GM21390 (cell line): Measurements from ENCODE around the gene PHIP.

Source experiments
- ATAC-seq: cut with Tn5 transposase; IDR thresholded peaks from one replicate; pipeline ENCODE4 v1.9.1; 2021; ENCODE audit not compliant: unreplicated experiment

PHIP gene

DNA sequence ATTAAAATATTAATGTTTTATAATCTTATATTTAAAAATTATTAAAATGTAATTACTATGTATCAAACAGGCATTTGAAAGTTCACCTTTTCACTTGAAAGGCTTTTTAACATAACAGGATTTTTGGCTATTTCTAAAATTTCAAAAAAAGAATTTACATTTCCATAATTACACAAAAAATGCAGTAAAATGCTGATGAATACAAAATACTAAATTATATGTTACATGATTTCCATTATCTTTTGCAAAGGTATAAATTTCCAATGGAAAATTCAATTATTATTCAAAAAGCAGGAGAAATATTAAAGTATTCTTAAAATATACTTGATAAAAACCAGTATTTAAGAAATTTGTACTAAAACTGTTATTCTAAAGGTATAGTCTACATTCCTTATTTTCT, 66.1 kb downstream of the PHIP start:
- ATAC-seq: no peak

DNA sequence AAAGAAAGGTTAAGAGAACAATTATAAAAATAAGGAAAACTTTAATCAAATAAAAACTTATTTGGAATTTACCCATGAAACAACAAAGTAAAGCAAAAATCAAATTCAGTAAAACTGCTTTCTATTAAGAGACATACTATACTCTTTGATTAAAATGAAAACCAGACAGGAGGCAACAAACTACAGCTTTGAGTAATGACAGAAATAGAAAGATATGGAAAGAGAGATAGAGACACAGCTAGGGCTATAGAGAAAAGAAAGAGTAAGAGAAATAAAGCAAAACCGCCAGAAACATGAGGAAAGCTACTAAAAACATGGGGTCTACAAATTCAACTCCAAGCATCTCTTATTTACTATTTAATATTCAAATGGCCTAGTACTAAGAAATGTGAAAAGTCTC, 67.6 kb downstream of the PHIP start:
- ATAC-seq: no peak

DNA sequence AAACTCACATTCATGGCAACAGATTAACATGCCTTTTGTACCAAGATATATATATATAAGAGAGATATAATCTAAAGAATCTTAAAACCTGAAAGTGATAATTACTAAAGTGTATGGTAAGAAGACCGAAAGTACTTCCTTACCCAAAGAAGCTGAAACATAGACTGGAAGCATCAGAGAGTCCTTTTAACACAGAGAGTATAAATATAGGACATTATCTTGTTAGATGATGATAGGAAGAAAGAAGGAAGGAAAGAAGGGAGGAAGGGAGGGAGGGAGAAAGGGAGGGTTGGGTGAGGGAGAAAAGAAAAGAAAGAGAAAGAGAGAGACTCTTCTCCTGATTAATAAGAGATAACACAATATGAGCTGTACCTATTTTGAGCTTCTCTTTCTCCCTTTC, 68.2 kb downstream of the PHIP start:
- ATAC-seq: no peak

DNA sequence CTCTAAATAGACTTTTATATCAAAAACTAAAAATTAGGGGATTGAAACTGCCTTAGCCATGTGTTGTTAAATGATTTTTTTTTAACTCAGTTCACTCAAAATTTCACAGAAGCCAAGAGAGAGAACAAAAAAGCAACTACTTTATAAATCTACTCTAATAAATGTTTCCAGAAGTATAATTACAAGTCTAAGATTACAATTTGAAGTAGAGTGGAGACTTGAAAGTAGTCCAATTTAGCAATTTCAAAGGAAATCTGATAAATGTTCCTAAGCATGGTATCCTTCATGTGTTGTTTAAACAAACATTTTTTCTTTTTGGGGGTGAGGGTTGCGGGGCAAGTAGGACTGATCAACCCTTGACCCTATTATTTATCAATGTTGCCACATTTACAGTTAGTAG, 72.6 kb downstream of the PHIP start:
- ATAC-seq: no peak

DNA sequence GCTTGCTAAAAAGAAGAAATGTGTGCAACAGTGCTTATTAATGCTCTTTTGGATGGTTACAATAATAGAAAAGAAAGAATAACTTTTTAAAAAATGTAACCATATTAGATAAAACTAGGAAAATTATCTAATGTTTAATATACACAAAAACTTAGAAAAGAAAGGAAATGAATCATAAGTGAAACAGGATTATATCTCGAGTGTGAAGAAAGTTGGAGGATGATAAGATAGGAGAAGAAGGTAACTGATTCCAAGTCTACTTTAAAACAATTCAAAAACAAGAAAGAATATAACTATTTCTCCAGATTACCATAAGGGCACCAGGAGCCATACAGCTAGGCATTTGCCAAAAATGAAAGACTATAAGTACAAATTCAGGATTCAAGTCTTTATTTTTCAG, 73.0 kb downstream of the PHIP start:
- no peak for ATAC-seq

DNA sequence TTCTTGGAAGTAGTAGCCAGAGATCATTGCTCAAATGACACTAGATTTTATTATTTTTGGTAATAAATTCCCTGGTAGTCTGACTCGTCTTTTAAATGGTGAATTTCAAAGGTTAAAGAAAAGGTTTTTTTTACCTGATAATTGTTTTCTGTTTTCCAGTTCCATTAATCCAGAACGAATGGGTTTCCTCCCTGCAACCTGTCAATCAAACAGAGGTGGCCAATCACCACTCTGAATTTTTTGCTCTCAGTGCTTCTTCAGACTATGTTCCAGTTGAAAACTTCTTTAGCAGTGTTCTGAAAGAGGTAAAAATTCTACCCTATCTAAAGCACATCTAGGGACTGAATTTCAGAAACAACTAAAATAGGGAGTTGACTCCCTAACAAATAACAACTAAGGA, 73.8 kb downstream of the PHIP start:
- no peak for ATAC-seq

DNA sequence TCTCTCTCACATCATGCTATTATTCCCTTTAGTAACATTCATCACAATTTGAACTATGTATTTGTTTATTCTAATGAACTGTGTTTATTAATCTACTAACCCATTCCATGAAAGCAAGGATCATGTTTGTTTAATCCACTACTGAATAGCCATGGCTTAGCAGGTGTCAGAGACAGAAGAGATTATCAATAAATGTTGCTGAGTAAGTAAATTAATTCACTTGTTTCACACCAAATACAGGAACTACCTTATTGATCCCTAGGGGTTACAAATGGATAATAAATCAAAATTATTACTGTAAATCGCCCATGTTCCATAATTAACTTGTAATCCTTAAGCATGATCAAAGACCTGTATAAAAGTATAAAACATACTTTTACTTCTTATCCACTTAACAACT, 76.6 kb downstream of the PHIP start:
- no peak for ATAC-seq

DNA sequence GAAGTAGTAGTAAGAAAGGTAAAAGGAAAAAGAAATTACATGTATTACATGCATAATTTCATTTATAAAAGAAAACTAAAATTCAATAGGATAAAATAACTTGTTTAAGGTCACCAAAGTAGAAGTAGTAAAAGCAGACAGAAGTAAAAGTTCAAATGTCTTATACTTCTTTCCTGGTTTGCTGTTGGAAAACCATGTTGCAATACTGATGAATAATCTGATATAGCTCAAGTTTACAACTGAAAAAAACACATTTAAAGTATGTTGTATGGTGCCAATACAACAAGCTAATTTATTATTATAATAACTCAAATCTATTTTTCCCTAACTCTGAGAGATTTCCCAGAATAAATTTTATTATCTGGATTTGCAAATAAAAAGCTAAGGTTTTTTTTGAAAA, 78.3 kb downstream of the PHIP start:
- ATAC-seq: no peak

DNA sequence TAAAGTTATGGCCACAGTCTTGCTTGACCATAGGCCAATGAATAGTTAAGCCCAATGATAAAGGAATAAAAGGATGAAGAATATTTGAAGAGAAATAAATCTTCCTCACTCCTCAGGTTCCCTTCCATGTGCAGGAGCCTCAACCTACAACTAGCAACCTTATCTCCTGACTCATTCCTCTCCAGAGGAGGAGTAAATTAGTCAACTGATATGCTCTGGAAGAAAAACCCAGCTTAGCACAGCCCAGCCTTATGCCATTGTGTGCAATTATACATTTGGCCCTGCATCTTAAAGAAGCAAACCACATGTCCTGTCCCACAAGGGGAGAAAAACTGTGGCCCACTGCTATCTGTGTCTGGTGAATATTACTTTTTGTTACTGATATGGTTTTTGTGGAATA, 82.1 kb downstream of the PHIP start:
- ATAC-seq: no peak

DNA sequence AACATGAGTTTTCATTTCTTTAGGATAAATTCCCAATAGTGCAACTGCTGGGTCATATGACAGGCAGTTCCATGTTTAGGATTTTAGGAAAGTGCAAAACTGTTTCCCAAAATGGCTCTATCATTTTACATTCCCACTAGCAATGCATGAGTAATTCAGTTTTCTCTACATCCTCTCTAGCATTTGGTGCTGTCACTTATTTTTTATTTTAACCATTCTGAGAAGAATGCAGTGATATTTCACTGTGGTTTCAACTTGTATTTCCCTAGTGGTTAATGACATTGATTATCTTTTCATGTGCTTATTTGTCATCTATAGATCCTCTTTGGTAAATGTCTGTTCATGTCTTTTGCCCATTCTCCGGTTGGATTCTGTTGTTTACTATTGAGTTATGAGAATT, 82.7 kb downstream of the PHIP start:
- ATAC-seq: no peak

DNA sequence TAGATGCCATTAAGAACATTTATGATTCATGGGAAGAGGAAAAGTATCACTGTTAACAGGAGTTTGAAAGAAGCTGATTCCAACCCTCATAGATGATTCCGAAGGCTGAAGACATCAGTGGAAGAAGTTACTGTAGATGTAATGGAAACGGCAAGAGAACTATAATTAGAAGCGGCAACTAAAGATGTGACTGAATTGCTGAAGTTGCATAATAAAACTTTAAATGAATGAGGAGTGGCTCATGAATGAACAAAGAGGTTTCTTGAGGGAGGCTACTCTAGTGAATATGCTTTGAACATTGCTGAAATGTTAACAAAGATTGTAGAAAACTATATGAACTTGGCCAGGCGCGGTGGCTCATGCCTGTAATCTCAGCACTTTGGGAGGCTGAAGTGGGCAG, 84.1 kb downstream of the PHIP start:
- ATAC-seq: no peak

DNA sequence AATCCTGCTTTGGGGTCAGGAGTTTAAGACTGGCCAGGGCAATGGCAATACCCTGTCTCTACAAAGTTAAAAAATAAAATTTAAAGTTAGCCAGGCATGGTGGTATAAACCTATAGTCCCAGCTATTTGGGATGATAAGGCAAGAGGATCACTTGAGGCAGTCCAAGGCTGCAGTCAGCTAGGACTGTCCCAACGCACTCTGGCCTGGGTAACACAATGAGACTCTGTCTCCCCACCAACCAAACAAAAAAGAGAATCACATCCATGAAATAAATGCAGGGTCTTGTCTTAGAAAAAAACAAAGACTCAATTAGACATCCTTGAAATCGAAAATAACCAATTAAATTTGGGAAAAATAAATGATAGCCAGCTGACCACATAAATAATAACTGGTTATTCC, 88.9 kb downstream of the PHIP start:
- no peak for ATAC-seq

DNA sequence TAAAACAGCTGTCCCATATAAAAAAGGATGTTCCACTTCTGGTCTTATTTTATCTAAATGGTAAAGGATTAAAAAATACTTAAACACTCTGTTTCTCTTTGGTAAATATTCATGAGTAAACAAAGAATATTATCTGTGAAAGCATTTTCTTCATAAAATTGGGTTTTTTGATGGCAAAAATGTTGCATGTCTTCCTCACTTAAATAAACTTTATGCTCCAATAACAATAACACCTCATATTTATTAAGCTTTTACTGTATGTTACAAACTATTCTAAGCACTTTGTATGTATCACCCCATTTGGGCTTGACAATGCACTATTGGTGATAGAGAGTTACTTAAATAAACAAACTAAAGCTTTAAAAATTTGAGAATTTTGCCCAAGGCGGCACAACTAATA, 91.9 kb downstream of the PHIP start:
- no peak for ATAC-seq

DNA sequence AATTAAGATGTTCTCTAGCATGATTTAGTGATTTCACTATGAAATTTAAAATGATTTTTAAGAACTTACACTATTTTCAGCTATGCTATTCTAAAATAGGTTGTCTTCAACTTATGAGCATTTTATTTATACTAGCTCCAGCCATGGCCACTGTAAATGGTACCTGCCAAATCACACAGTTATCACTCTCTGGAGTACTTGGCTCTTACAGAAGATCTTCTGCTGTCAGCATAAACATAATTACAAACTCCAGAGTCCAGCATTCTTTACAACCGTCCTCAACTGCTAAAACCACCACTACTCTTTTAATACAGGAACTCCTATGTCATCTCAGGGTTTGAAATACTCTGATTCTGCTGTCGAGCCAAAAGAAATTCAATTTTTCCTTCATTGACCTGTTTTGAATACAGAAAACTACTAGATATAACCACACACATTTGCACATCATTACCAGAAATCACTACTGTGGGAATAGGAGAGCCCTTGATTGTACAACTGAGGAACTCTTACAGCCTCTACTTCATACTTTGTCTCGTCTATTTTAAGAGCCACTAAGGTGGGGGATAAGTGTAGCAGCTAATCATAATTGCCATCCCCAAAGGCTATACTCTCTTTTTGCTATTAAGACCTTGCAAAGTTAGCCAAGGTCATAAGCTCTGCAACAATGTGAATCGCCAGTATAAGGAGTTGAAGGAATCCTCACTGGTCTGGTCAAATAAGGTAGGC, 93.7 kb downstream of the PHIP start:
- no peak for ATAC-seq

DNA sequence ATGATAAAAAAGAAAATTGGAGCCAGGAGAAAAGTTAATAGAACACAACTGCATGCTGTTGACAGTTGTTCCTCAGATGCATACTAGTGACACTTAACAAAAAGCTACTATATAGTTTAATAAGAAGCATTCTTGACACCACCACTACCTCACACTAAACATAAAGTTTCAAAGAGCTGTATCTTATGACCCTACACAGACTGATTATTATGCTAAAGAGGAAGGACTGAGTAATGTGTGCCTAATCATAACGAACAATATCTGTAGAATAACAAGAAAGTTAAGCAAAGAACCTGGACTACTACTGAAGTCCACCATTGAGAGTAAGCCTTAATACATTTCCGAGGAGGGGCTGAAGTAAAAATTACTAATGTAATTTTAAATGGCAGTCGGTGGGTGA, 110.9 kb downstream of the PHIP start:
- ATAC-seq: no peak

DNA sequence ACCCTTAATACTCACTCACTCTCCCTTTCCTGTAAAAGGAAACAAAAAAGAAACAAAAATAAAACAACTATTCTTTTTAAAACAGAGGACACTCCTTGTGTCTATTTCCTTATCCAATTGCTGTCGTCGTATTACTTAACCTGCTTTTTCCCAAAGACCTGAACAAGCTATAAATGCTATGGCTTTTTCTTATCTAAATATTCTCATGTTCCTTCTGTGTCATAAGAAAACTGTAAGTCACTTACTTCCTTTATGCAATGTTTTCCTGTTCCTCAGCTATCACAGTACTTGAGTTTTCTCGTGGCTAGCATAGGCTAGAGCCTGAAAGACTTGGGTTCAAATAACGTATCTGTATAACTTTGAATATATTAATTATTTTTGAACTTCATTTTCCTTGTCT, 111.5 kb downstream of the PHIP start:
- no peak for ATAC-seq

DNA sequence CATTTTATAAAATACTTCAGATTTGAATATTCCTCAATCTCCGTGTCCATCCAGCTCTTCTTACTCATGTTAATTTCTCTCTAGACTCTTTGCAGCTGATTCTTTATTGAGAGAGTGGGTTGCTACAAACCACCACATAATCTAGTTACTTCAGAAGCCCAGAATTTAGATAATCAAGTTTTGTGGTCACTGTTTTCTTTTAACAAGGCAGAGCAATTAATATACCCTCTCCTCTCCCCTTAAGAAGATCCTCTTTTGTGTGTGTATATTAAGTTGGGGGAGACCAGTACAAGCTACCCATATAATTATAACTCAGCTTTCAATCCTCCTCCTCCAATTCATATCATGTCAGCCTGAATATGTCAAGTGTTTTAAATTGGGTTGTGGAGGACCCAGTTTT, 115.6 kb downstream of the PHIP start:
- ATAC-seq: no peak

DNA sequence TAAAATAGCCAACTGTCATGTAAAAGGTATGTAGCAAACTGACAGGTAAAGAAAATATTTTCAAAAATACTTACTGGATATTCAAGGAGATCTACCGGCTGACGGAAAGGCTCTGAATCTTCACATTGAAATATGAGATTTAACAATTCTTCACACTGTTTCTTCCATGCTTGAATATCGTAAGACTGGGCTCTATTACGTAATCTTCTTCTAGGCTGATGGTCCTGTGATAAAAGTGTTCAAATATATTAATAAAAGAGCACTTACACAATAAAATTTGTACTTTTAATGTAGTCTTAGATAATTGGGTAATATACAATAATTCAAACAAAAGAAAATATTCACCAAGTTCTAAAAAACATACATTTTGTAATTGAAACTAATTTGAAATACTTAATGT, 123.3 kb downstream of the PHIP start:
- no peak for ATAC-seq

DNA sequence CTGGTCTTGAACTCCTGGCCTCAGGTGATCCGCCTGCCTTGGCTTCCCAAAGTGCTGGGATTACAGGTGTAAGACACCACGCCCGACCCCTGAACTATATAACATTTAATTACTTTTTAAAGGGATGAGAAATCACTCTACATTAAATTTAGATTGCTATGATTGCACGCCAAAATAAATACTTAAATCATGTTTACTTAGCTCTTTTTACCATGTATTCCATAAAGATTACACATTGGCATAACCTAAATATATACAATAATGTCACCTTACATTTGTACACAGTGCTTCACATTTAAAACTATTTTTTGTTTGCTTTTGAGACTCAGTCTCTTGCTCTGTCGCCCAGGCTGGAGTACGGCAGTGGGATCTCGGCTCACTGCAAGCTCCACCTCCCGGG, 124.3 kb downstream of the PHIP start:
- ATAC-seq: no peak

DNA sequence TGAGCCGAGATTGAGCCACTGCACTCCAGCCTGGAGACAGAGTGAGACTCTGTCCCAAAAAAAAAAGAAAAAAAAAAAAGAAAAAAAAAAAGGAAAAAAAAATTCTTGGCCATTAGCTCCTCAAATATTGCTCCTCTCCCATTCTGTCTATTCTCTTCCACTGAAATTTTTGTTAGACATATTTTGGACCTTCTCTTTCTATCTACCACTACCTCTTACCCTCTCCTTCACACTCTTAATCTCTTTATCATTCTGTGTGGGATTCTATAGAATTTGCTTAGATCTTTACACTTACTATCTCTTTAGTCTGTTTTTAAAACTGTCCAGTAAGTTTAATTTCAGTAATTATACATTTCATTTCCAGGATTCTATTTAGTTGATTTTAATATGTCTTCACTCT, 125.7 kb downstream of the PHIP start:
- ATAC-seq: no peak

DNA sequence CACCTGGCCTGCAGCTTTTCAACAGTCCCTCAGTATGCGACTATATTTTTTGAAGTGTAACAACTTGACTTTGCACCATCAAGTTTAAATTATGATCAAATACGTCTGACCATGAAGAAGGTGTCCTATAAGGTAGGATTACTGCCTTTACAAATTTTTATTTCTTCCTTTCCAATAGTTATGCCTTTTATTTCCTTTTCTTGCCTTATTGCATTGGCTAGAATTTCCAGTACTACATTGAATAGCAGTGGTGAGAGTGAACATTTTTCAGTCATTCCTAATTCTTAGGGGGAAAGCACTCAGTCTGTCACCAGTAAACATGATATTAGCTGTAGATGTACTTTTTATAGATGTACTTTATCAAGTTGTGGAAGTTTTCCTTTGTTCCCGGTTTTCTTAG, 129.3 kb downstream of the PHIP start:
- ATAC-seq: no peak

DNA sequence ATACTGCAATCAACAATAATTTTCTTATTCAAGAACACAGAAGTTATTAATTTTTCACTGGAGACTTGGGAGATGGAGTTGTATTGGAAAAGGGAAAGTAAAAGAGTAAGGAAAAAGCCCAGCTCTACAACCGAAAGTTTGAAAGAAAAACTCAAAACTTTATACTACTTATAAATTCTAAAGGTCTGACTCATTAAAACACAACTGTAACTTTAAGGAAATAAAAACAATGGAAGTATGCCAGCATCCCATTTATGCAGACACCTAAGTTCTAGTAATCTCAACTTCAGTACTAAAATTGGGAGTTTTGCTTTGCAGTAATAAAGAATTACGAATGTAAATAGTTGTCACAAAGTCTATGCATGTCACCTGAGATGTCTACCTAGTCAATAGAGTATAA, 130.1 kb downstream of the PHIP start:
- no peak for ATAC-seq

DNA sequence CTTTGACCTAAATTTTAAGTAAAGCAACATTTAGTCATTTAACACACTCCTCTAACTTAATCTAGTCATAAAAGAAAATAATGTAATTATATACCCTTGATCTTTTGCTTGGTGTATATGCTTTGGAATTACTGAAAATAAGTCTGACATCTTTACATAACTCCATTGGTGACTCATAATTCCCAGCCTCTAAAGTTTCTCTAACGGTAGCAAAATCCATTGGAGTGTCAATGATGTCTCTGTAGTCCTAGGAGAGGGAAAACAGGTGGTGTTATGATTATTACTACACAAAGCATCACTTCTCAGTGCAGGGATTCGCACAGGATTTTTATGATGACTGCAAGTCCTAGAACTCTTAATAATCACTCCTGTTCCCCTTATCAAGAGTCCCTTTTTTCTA, 130.5 kb downstream of the PHIP start:
- ATAC-seq: no peak

DNA sequence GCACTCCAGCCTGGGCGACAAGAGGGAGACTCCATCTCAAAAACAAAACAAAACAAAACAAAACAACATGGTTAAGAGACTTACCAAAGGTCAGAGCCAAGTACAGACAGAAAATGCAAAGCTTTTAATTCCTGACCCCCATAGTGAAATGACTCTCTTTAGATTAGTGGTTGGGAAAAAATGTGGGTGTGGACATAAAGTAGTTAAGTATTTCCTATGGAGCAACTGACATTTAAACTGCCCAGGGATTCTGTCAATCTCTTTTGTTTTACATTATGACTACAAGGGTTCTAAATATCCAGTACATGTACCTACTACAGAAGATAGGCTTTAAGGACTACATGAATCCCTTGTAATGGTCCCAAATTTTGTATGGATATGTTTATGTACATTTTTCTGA, 135.6 kb downstream of the PHIP start:
- ATAC-seq: no peak
